ENCODE results near the gene TBL3. TPM values are rescaled to one million over a fixed set of nuclear protein-coding genes. Genes with fewer than 3 reads are reported as not detected.

The TBL3 gene
- total and polyA plus RNA-seq, 2 donors (not counting 1 experiment from before 2014, with no cell fraction given): 31.9 to 52.2 TPM

DNA sequence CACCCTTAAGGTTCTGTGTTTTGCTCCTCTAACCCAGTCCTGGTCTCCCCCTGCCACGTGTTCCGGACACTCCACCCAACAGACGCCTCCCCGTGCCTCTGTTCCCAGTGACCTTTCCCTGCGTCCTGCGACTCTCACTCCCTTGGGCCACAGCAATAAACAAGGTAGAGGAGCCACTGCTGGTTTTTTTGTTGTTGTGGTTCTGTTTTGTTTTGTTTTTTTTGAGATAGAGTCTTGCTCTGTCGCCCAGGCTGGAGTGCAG is 44.0 kb downstream of the TBL3 start:
- intact Hi-C loops (cut with micrococcal nuclease): no loop called here
- H3K4me1 ChIP-seq (ENCODE audit: control insufficient read depth in 2 of 2, insufficient read depth in 2 of 2, low read length in 2 of 2): peaks cover 8 to 17% of the 10 kb centered on the region in 2 donors
- H3K27me3 Mint-ChIP-seq: peaks cover 15% of the 10 kb centered on the region
- ATAC-seq (ENCODE audit: low read depth): no peak
- H2AFZ ChIP-seq (ENCODE audit: insufficient read depth, low read depth, low read length, poor library complexity, severe bottlenecking): no peak overlapping the region
- no peak overlapping the region for H3K9ac ChIP-seq (ENCODE audit: low read length)
- H3K4me2 ChIP-seq (replicated peaks; ENCODE audit: low read depth, low read length, poor library complexity, severe bottlenecking): no peak overlapping the region
- no peaks in the 10 kb centered on the region for H3K9me3 Mint-ChIP-seq (ENCODE audit: insufficient read depth)
- H3K4me3 ChIP-seq (ENCODE audit: control extremely low read depth in 1 of 5, extremely low read depth in 1 of 5, insufficient read depth in 1 of 5, low read depth in 2 of 5, low read length in 4 of 5): no peak overlapping the region
- H3K27ac Mint-ChIP-seq: no peak overlapping the region
- H3K4me3 Mint-ChIP-seq: no peak overlapping the region
- ChIA-PET CTCF (interaction anchor here (0.6 to 1.7 kb wide), 2 partner anchors 125 to 139 kb away, joined by 3 to 10 read pairs; no protein-coding TSS in a partner anchor), POLR2A (no interaction called here)
- H3K36me3 ChIP-seq (replicated peaks in 1 of 2; ENCODE audit: control extremely low read depth in 1 of 2, control insufficient read depth in 1 of 2, extremely low read depth in 1 of 2, insufficient read depth in 2 of 2, low read length in 1 of 2): no peaks in the 10 kb centered on the region
- DNase-seq: no peak
- peaks cover 0 to 26% (median 8%) of the 10 kb centered on the region in 4 experiments for H3K27me3 ChIP-seq (replicated peaks in 1 of 4; ENCODE audit: control extremely low read depth in 1 of 4, control insufficient read depth in 3 of 4, insufficient read depth in 4 of 4, low read length in 3 of 4)
- peaks cover 2% of the 10 kb centered on the region for H3K4me1 Mint-ChIP-seq
- H3K27ac ChIP-seq (ENCODE audit: low read length in 2 of 2): no peak overlapping the region
- no peak for TF ChIP-seq EZH2 (IDR thresholded peaks at IDR 0.05; ENCODE audit: borderline replicate concordance, insufficient read depth, low read depth, low read length, poor library complexity, severe bottlenecking)
- TF ChIP-seq, protein P1, sequence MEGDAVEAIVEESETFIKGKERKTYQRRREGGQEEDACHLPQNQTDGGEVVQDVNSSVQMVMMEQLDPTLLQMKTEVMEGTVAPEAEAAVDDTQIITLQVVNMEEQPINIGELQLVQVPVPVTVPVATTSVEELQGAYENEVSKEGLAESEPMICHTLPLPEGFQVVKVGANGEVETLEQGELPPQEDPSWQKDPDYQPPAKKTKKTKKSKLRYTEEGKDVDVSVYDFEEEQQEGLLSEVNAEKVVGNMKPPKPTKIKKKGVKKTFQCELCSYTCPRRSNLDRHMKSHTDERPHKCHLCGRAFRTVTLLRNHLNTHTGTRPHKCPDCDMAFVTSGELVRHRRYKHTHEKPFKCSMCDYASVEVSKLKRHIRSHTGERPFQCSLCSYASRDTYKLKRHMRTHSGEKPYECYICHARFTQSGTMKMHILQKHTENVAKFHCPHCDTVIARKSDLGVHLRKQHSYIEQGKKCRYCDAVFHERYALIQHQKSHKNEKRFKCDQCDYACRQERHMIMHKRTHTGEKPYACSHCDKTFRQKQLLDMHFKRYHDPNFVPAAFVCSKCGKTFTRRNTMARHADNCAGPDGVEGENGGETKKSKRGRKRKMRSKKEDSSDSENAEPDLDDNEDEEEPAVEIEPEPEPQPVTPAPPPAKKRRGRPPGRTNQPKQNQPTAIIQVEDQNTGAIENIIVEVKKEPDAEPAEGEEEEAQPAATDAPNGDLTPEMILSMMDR (IDR thresholded peaks at IDR 0.05): no peak
- H3K9me3 ChIP-seq (ENCODE audit: control extremely low read depth in 1 of 3, control insufficient read depth in 2 of 3, insufficient read depth in 1 of 3, low read length in 2 of 3): no peaks in the 10 kb centered on the region
- H4K20me1 ChIP-seq (ENCODE audit: control insufficient read depth, insufficient read depth, low read length, poor library complexity, severe bottlenecking): no peaks in the 10 kb centered on the region
- H3K79me2 ChIP-seq (ENCODE audit: control insufficient read depth, insufficient read depth, low read length): no peaks in the 10 kb centered on the region
- WGBS (ENCODE audit: insufficient coverage): 96% methylated on average over 4 of the region's 7 CpGs

DNA sequence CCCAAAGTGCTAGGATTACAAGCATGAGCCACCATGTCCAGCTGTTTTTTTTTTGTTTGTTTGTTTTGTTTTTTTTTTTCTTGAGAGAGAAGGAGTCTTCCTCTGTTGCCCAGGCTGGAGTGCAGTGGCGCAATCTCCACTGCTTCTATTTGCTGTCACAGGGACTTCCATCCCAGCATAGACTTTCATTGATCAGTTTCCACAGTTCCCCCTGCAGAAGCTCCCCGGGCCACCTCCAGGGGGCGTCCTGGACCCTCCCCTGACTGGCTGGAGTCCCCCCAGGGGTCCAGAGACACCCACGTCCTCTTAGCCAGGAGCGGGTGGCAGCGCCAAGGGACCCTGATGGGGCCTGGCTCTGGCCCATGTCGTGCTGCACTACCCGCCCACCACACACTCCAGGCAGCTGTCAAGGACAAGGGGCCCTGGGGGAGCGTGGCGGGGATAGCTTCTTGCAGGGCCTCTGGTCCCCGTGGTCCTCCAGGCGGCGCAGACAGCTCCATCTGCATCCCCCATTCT is 44.6 kb downstream of the TBL3 start:
- WGBS (ENCODE audit: insufficient coverage): 40% methylated on average over 10 of the region's 13 CpGs
- Histone ChIP-seq H3K4me1 (ENCODE audit: control insufficient read depth in 2 of 2, insufficient read depth in 2 of 2, low read length in 2 of 2) (peaks cover 8 to 17% of the 10 kb centered on the region in 2 donors), H2AFZ (ENCODE audit: insufficient read depth, low read depth, low read length, poor library complexity, severe bottlenecking) (no peak overlapping the region), H3K9me3 (ENCODE audit: control extremely low read depth in 1 of 3, control insufficient read depth in 2 of 3, insufficient read depth in 1 of 3, low read length in 2 of 3) (no peaks in the 10 kb centered on the region), H3K27ac (ENCODE audit: low read length in 2 of 2) (no peak overlapping the region), H3K36me3 (replicated peaks in 1 of 2; ENCODE audit: control extremely low read depth in 1 of 2, control insufficient read depth in 1 of 2, extremely low read depth in 1 of 2, insufficient read depth in 2 of 2, low read length in 1 of 2) (no peaks in the 10 kb centered on the region), H3K4me3 (ENCODE audit: control extremely low read depth in 1 of 5, extremely low read depth in 1 of 5, insufficient read depth in 1 of 5, low read depth in 2 of 5, low read length in 4 of 5) (no peak overlapping the region), H4K20me1 (ENCODE audit: control insufficient read depth, insufficient read depth, low read length, poor library complexity, severe bottlenecking) (no peaks in the 10 kb centered on the region), H3K9ac (ENCODE audit: low read length) (no peak overlapping the region), H3K27me3 (replicated peaks in 1 of 4; ENCODE audit: control extremely low read depth in 1 of 4, control insufficient read depth in 3 of 4, insufficient read depth in 4 of 4, low read length in 3 of 4) (peaks cover 0 to 31% (median 9%) of the 10 kb centered on the region in 4 experiments), H3K4me2 (replicated peaks; ENCODE audit: low read depth, low read length, poor library complexity, severe bottlenecking) (no peak overlapping the region), H3K79me2 (ENCODE audit: control insufficient read depth, insufficient read depth, low read length) (no peaks in the 10 kb centered on the region)
- POLR2A ChIA-PET: no interaction called here
- H3K4me1 Mint-ChIP-seq: peaks cover 2% of the 10 kb centered on the region
- H3K4me3 Mint-ChIP-seq: no peak overlapping the region
- no peaks in the 10 kb centered on the region for H3K9me3 Mint-ChIP-seq (ENCODE audit: insufficient read depth)
- TF ChIP-seq EZH2 (IDR thresholded peaks at IDR 0.05; ENCODE audit: borderline replicate concordance, insufficient read depth, low read depth, low read length, poor library complexity, severe bottlenecking): no peak
- TF ChIP-seq, protein P1 (IDR thresholded peaks at IDR 0.05): peak; percentile 51
- intact Hi-C loops (cut with micrococcal nuclease): no loop called here
- CTCF ChIA-PET: interaction anchor here (0.6 to 1.7 kb wide), 3 partner anchors 12 to 138 kb away, joined by 3 to 10 read pairs (median 3); no protein-coding TSS in a partner anchor
- H3K27ac Mint-ChIP-seq: no peak overlapping the region
- H3K27me3 Mint-ChIP-seq: peaks cover 15% of the 10 kb centered on the region
- no peak for ATAC-seq (ENCODE audit: low read depth)
- DNase-seq: no peak
